ENCODE measurements around the gene LINGO3. TPM values are rescaled to one million over a fixed set of nuclear protein-coding genes. Genes with fewer than 3 reads are reported as not detected.

Gene LINGO3
- total RNA-seq (2012; rRNA removed) (not detected in 2 replicates), polyA plus RNA-seq (2012; rRNA removed) (not detected in 2 replicates), Bru-seq, nascent RNA (not detected), BruChase-seq, experiment 1, labeled RNA remaining after a 6-hour chase (not detected), BruChase-seq, experiment 2, labeled RNA remaining after a 2-hour chase (not detected)
- 0.03 TPM in 1 of 2 replicates, not detected in the other for polyA plus RNA-seq (2012; cell fraction: cytosol; rRNA removed)
- not detected in 2 replicates for polyA plus RNA-seq (2012; cell fraction: nucleus; rRNA removed; ENCODE audit: low replicate concordance)
- long read RNA-seq, result 0 reads

DNA sequence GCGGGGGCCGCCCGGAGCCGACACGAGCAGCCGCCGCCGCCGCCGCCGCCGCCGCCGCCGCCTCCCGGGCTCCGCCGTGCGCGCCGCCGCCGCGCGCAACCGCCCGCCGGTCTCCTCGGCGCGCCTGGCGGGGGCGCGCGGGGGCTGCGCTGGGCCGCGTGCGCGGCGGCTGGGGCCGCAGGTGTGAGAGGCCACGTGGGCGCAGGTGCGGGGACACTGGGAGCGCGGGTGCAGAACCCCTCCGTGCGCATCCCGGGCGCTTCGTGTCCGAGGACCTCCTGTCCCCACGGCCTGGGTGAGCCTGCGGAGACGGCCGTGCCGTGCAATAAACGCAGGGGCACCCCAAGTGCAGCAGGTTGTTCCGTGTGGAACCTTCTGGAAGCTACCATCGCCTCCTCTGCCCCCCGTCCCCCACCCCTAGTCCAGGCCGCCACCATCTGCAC is at the start of gene LINGO3:
LINGO3 (minus strand) TSS at position 41 of the 443 bp plus-strand sequence. CDS start 16,378 bp downstream, outside the sequence.
- no peak within 1 kb of the TSS for H2BK20ac ChIP-seq (ENCODE audit: low read depth, low read length)
- ChIA-PET CTCF (no interaction called here), POLR2A (ENCODE audit: unreplicated experiment) (no interaction called here)
- ATAC-seq (ENCODE audit: low read depth) (no peak), DNase-seq (no peak)
- no peak within 1 kb of the TSS for H3K4ac ChIP-seq (ENCODE audit: low read depth, low read length)
- no peaks in the 10 kb centered on the region for H3K9me1 ChIP-seq (ENCODE audit: insufficient read depth, low read length)
- H4K91ac ChIP-seq (ENCODE audit: insufficient read depth, low read depth, low read length), result no peak within 1 kb of the TSS
- dilution Hi-C loops (cut with HindIII; ENCODE audit: low sequenced_read_pairs, unreplicated experiment) (no loop called here), intact Hi-C loops (cut with micrococcal nuclease) (no loop called here), in situ Hi-C loops (cut with MboI; ENCODE audit: low sequenced_read_pairs) (no loop called here)
- H3K4me1 ChIP-seq (ENCODE audit: control insufficient read depth, insufficient read depth, low read length), result peaks cover 6% of the 10 kb centered on the region; the same call in 1 of the 2 replicates
- H3K27ac ChIP-seq (ENCODE audit: insufficient read depth, low read length), result no peak within 1 kb of the TSS
- H2AFZ ChIP-seq (replicated peaks; ENCODE audit: low read length, poor library complexity), result peak within 1 kb of the TSS; percentile 0
- no peak within 1 kb of the TSS for H3K23ac ChIP-seq (ENCODE audit: low read depth, low read length)
- H2BK120ac ChIP-seq (ENCODE audit: low read depth, low read length), result no peak within 1 kb of the TSS
- no peaks in the 10 kb centered on the region for H3K36me3 ChIP-seq (ENCODE audit: control insufficient read depth, insufficient read depth, low read length)
- no peak within 1 kb of the TSS for H3K56ac ChIP-seq (ENCODE audit: extremely low read depth, insufficient read depth, low read length)
- no peak within 1 kb of the TSS for H3K9ac ChIP-seq (ENCODE audit: low read depth, low read length)
- TF ChIP-seq, protein P1, sequence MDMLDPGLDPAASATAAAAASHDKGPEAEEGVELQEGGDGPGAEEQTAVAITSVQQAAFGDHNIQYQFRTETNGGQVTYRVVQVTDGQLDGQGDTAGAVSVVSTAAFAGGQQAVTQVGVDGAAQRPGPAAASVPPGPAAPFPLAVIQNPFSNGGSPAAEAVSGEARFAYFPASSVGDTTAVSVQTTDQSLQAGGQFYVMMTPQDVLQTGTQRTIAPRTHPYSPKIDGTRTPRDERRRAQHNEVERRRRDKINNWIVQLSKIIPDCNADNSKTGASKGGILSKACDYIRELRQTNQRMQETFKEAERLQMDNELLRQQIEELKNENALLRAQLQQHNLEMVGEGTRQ (IDR thresholded peaks at IDR 0.05; ENCODE audit: low read depth, low read length), result no peak
- TF ChIP-seq CTCF (conservative IDR thresholded peaks at IDR 0.05; ENCODE audit: low read depth, low read length), result no peak
- TF ChIP-seq MAZ (IDR thresholded peaks at IDR 0.05; ENCODE audit: borderline replicate concordance, low read depth, low read length), result no peak
- no peak for TF ChIP-seq POLR2A (IDR thresholded peaks at IDR 0.05; ENCODE audit: low read depth, low read length)
- TF ChIP-seq ELK1 (IDR thresholded peaks at IDR 0.05; ENCODE audit: borderline replicate concordance, low read depth, low read length), result no peak
- TF ChIP-seq FOS (IDR thresholded peaks at IDR 0.05; ENCODE audit: low read depth, low read length), result no peak
- no peak for TF ChIP-seq RAD21 (IDR thresholded peaks at IDR 0.05; ENCODE audit: low read length)
- TF ChIP-seq CEBPB (IDR thresholded peaks at IDR 0.05; ENCODE audit: low read depth, low read length), result no peak
- no peak for TF ChIP-seq NFE2L2 (IDR thresholded peaks at IDR 0.05; ENCODE audit: low read depth, low read length)
- TF ChIP-seq MAFK (IDR thresholded peaks at IDR 0.05; ENCODE audit: low read depth, low read length), result no peak
- no peak for TF ChIP-seq RFX5 (IDR thresholded peaks at IDR 0.05; ENCODE audit: low read depth, low read length)
- TF ChIP-seq BHLHE40 (IDR thresholded peaks at IDR 0.05; ENCODE audit: low read depth, low read length), result no peak
- TF ChIP-seq CHD1 (IDR thresholded peaks at IDR 0.05; ENCODE audit: low read depth, low read length), result no peak
- TF ChIP-seq MXI1 (IDR thresholded peaks at IDR 0.05; ENCODE audit: borderline replicate concordance, low read depth, low read length), result no peak
- no peak within 1 kb of the TSS for H2BK15ac ChIP-seq (ENCODE audit: low read depth, low read length)
- H3K79me1 ChIP-seq (ENCODE audit: low read depth in 1 of 2, low read length in 2 of 2), result no peaks in the 10 kb centered on the region
- no peaks in the 10 kb centered on the region; the same call in 1 of the 2 replicates for H3K9me3 ChIP-seq (ENCODE audit: control insufficient read depth, insufficient read depth, low read length)
- WGBS, 2 experiments (ENCODE audit: extremely low coverage in 2 of 2, insufficient read length in 1 of 2), result 11% methylated on average over 15 of the region's 63 CpGs; no CpG with 5 or more reads in 1 of the 2 experiments
- H2BK5ac ChIP-seq (ENCODE audit: low read depth, low read length, poor library complexity, severe bottlenecking), result no peak within 1 kb of the TSS
- no peak within 1 kb of the TSS for H3K14ac ChIP-seq (replicated peaks; ENCODE audit: low read depth, low read length)
- peaks cover 54% of the 10 kb centered on the region for H3K27me3 ChIP-seq (ENCODE audit: control insufficient read depth, insufficient read depth, low read length)
- no peak within 1 kb of the TSS for H2AK9ac ChIP-seq (replicated peaks; ENCODE audit: low read depth, low read length, poor library complexity)
- H4K8ac ChIP-seq (ENCODE audit: low read depth in 2 of 2, low read length in 2 of 2), result no peak within 1 kb of the TSS
- H3K4me3 ChIP-seq (ENCODE audit: insufficient read depth, low read depth, low read length), result peak within 1 kb of the TSS; percentile 44; the same call in 1 of the 2 replicates
- H3K18ac ChIP-seq (ENCODE audit: low read depth, low read length), result no peak within 1 kb of the TSS
- no peak within 1 kb of the TSS for H2AK5ac ChIP-seq (ENCODE audit: low read depth, low read length)
- H4K20me1 ChIP-seq (ENCODE audit: insufficient read depth, low read length), result 0 out of 2 replicates have a peak, but pooled peaks cover 8% of the 10 kb centered on the region
- BruUV-seq (replicated peaks), result no TSS peak
- no peak within 1 kb of the TSS for H4K5ac ChIP-seq (ENCODE audit: low read depth, low read length)
- H3K4me2 ChIP-seq (ENCODE audit: low read depth, low read length), result peak within 1 kb of the TSS; percentile 72
